DOHH2 (cell line): ENCODE measurements around the gene HINFP.

Experiments
- H3F3A ChIP-seq: fragments of 200-600 bp; sonication (generic), shearing (Covaris generic); 2 replicates; pipeline ENCODE4 v1.6.0; 2016; ENCODE audit warnings: antibody characterized with exemption, mild to moderate bottlenecking; ENCODE audit not compliant: control insufficient read depth, insufficient read depth
- H3K27ac ChIP-seq: fragments of 200-600 bp; sonication (generic); 2 replicates; pipeline ENCODE4 v1.5.1; 2014; ENCODE audit warnings: low read depth, mild to moderate bottlenecking, low read length, moderate library complexity
- H3K27me3 ChIP-seq: fragments of 200-600 bp; sonication (generic); 2 replicates; pipeline ENCODE4 v1.6.1; 2014; ENCODE audit warnings: mild to moderate bottlenecking, low read length, mixed read lengths; ENCODE audit not compliant: control insufficient read depth
- H3K36me3 ChIP-seq: fragments of 200-600 bp; sonication (generic); 2 replicates; pipeline ENCODE4 v1.6.1; 2014; ENCODE audit warnings: mild to moderate bottlenecking, low read length, moderate library complexity, mixed read lengths; ENCODE audit not compliant: control insufficient read depth
- H3K4me1 ChIP-seq: fragments of 200-600 bp; sonication (generic); 2 replicates; pipeline ENCODE4 v1.6.1; 2014; ENCODE audit warnings: mild to moderate bottlenecking, low read length, mixed read lengths; ENCODE audit not compliant: control insufficient read depth
- H3K4me2 ChIP-seq: fragments of 200-600 bp; sonication (generic); 2 replicates; pipeline ENCODE4 v1.6.0; 2014; ENCODE audit warnings: mild to moderate bottlenecking, low read length, moderate library complexity
- H3K4me3 ChIP-seq: fragments of 200-600 bp; sonication (generic); 2 replicates; pipeline ENCODE4 v1.5.1; 2014; ENCODE audit warnings: mild to moderate bottlenecking, low read length, mixed read lengths
- H3K79me2 ChIP-seq: fragments of 200-600 bp; sonication (generic); 2 replicates; pipeline ENCODE4 v1.6.1; 2014; ENCODE audit warnings: mild to moderate bottlenecking, low read length, mixed read lengths; ENCODE audit not compliant: control insufficient read depth
- H3K9me2 ChIP-seq: fragments of 200-600 bp; sonication (generic); replicated peaks from 2 replicates; pipeline ENCODE4 v1.6.1; 2014; ENCODE audit warnings: mild to moderate bottlenecking, low read length, mixed read lengths; ENCODE audit not compliant: control insufficient read depth
- H3K9me3 ChIP-seq: fragments of 200-600 bp; sonication (generic); 2 replicates; pipeline ENCODE4 v1.6.1; 2014; ENCODE audit warnings: antibody characterized with exemption, low read length, mixed read lengths; ENCODE audit not compliant: control insufficient read depth, insufficient read depth
- H4K20me1 ChIP-seq: fragments of 200-600 bp; sonication (generic); 2 replicates; pipeline ENCODE4 v1.6.0; 2014; ENCODE audit warnings: low read depth, mild to moderate bottlenecking, antibody characterized with exemption, low read length, moderate library complexity; ENCODE audit not compliant: control insufficient read depth, insufficient read depth
- EZH2phosphoT487 ChIP-seq: fragments of 200-600 bp; sonication (generic); IDR thresholded peaks from 2 replicates; pipeline ENCODE4 v1.6.1; 2017; ENCODE audit warnings: borderline replicate concordance, mild to moderate bottlenecking, antibody characterized with exemption, low read length, moderate library complexity, mixed read lengths
- TF ChIP-seq, protein P1 (sequence below): fragments of 200-600 bp; sonication (generic); IDR thresholded peaks from one replicate; pipeline ENCODE4 v1.5.1; 2014; ENCODE audit warnings: antibody characterized with exemption, mild to moderate bottlenecking, low read depth, low read length; ENCODE audit not compliant: poor library complexity, severe bottlenecking

HINFP gene

DNA sequence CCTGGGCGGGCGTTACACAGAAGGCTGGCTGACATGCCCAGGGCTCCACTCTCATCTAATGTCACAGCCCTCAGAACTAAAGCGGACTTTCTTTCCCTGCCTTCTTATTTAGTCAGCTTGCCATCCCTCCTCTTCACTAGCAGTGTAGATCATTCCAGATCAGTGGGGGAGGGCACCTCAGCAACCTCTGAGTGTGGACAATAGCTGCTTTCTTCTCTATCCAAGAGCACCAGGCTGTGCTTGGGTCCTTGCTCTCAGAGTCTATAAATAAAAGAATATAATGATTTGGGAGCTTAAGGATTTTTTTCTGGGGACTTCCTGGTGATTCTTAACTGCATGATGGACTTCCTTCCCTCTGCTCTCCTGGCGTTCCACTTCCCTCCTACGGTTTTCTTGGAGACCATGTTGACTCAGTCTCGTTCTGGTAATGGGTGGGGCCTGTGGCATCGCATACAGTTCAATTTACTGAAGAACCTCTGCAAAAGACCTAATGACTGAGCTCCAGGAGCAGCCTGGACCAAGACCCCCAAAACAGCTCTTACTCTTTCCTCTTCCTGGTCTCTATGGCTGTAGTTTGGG is 39.6 kb upstream of the HINFP start:
- Histone ChIP-seq H3K9me3 (no peaks in the 10 kb centered on the region), H3F3A (no peaks in the 10 kb centered on the region; the same call in 1 of the 2 replicates), H3K4me1 (peaks cover 15% of the 10 kb centered on the region), H3K27me3 (no peaks in the 10 kb centered on the region), H4K20me1 (no peaks in the 10 kb centered on the region), H3K79me2 (peaks cover 15% of the 10 kb centered on the region), H3K27ac (no peak overlapping the region), H3K4me2 (no peak overlapping the region), H3K4me3 (no peak overlapping the region), H3K36me3 (peaks cover 50% of the 10 kb centered on the region), H3K9me2 (no peaks in the 10 kb centered on the region)
- TF ChIP-seq EZH2phosphoT487, result no peak
- TF ChIP-seq, protein P1, sequence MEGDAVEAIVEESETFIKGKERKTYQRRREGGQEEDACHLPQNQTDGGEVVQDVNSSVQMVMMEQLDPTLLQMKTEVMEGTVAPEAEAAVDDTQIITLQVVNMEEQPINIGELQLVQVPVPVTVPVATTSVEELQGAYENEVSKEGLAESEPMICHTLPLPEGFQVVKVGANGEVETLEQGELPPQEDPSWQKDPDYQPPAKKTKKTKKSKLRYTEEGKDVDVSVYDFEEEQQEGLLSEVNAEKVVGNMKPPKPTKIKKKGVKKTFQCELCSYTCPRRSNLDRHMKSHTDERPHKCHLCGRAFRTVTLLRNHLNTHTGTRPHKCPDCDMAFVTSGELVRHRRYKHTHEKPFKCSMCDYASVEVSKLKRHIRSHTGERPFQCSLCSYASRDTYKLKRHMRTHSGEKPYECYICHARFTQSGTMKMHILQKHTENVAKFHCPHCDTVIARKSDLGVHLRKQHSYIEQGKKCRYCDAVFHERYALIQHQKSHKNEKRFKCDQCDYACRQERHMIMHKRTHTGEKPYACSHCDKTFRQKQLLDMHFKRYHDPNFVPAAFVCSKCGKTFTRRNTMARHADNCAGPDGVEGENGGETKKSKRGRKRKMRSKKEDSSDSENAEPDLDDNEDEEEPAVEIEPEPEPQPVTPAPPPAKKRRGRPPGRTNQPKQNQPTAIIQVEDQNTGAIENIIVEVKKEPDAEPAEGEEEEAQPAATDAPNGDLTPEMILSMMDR, result no peak

DNA sequence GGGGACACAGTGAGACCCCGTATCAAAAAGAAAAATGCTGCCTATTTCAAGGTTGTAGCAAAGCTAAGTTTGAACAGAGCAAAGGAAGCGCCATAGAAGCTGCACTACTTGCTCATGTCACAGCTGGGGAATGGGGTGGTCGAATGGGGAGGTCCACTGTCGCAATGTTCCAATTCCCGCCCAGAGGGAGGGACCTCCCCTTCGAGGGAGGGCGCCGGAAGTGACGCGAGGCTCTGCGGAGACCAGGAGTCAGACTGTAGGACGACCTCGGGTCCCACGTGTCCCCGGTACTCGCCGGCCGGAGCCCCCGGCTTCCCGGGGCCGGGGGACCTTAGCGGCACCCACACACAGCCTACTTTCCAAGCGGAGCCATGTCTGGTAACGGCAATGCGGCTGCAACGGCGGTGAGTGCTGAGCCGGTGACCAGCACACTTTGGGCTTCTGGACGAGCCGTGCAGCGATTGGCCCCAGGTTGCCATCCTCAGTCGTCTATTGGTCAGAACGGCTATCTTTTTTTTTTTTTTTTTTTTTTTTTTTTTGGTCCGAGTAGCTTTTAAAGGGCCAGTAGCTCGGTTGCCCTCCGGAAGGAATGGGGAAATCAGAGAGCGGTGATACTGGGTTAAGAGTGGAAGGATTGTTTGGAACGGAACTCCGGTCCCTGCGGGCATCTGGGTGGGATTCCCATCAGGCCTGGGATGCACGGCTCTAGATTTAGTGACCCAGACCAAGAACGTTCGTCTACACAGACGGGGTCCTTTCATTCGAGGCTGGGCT is 36.5 kb upstream of the HINFP start, which contains the start of gene HMBS:
TSS of gene HMBS (plus strand) at position 219 of the 774 bp plus-strand sequence. CDS start at position 372, 153 bp downstream.
- peak within 1 kb of the TSS; percentile 92 for H3K4me3 ChIP-seq
- H3K9me2 ChIP-seq, result no peaks in the 10 kb centered on the region
- peaks cover 30% of the 10 kb centered on the region for H3K4me1 ChIP-seq
- no peaks in the 10 kb centered on the region for H3K9me3 ChIP-seq
- H3K27ac ChIP-seq, result peak within 1 kb of the TSS; percentile 72
- peaks cover 24% of the 10 kb centered on the region for H3K79me2 ChIP-seq
- 0 out of 2 replicates have a peak, but pooled peaks cover 1% of the 10 kb centered on the region for H4K20me1 ChIP-seq
- H3K27me3 ChIP-seq, result no peaks in the 10 kb centered on the region
- H3K4me2 ChIP-seq, result peak within 1 kb of the TSS; percentile 90
- H3K36me3 ChIP-seq, result peaks cover 21% of the 10 kb centered on the region
- peaks cover 3% of the 10 kb centered on the region; the same call in 1 of the 2 replicates for H3F3A ChIP-seq
- TF ChIP-seq, protein P1, result no peak
- no peak for TF ChIP-seq EZH2phosphoT487

DNA sequence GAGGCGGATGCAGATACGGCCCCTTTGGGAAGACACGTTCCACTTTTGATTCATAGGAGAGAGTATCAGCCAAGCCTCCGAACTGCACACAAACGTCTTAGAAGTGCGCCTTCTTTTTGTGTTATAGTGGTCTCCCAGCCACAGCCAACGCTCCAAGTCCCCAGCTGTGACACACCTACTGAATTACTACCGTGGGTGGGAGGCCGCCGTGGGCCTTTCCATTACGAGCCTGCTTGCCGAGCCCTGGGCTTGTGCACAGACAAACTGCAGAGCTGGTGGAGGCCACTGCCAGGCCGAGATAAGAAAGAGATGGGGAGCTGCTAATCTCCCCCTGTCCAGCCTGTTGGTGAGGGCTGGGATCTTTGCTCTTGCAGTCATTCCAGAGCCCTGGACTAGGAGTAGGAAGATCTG is 35.9 kb upstream of the HINFP start:
- H3K4me2 ChIP-seq, result peak overlapping the region; percentile 90

More for the DNA sequence above, 35.9 kb upstream of the HINFP start:
- Histone ChIP-seq H3K36me3 (peaks cover 22% of the 10 kb centered on the region), H3K9me3 (no peaks in the 10 kb centered on the region), H3K79me2 (peaks cover 24% of the 10 kb centered on the region), H3F3A (peaks cover 9% of the 10 kb centered on the region), H3K27me3 (no peaks in the 10 kb centered on the region), H3K4me1 (peaks cover 36% of the 10 kb centered on the region), H3K27ac (peak overlapping the region; percentile 72), H3K4me3 (peak overlapping the region; percentile 92), H4K20me1 (0 out of 2 replicates have a peak, but pooled peaks cover 4% of the 10 kb centered on the region), H3K9me2 (no peaks in the 10 kb centered on the region)
- TF ChIP-seq, protein P1, result no peak
- TF ChIP-seq EZH2phosphoT487, result no peak
